HG02852 (cell line): Measurements from ENCODE around the gene APOL3.
"Not testable (repeated sequence)": the region's sequence is repeated elsewhere in the genome, so short reads cannot be mapped to it uniquely, and the experiment has no call there.

Experiments
- ATAC-seq: cut with Tn5 transposase; IDR thresholded peaks from one replicate; pipeline ENCODE4 v1.9.1; 2021; ENCODE audit warnings: mild to moderate bottlenecking, moderate library complexity; ENCODE audit not compliant: unreplicated experiment

Gene APOL3

DNA sequence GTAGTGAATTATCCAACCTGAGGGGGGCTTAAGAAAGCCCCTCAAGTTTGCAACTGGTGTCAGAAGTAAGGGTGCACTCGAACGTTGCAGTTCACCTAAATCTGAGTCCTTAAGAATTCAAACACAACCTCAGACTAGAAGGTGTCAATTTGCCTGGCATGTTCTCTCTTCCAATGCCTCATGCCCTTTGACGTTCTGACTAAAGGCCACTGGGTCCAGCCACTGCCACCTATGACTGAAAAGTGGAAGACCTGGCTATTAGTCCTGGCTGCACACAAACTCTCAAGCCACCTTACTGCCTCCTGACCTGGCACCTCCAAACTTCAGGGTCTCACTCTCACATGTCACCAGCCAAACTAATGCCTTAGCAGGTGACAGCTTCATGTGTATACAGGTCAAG is 33.0 kb upstream of the APOL3 start:
- ATAC-seq, result no peak

DNA sequence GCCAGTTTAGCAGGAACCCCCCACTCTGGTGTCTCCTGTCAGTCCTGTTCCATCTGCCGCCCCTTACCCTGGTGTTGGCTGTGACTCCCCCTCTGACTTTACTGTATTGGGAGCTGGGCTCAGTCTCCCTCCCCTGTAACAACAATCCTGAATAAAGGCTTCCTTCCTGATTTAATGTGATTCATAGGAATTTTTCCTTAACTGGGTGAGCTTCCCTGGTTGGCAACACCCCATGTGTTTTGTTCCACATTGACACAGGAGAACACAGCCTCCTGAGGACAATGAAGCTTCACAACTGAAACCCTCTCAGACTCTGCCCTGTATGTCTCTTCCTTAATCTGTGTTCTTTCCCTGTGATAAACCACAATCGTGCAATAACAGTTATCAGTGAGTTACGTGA is 32.6 kb upstream of the APOL3 start:
- no peak for ATAC-seq

DNA sequence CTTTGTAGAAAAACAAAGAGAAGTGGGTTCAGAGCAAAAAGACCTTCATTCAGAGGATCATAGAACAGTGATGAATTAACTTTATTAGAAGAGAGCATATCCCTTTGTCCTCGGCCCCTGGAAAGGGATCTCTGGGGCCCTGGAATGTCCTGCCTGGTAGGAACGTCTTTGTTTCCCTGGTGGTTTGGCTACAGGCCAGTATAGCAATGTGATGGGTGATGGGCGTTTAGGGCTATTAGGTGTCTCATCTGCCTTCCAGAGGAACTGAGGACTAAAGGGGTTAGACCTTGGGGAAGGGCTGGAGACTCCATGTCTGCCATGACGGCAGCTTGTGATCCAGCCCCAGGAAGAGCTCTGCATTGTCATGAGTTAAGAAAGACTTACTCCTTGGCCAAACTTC is 32.0 kb upstream of the APOL3 start:
- ATAC-seq, result no peak

DNA sequence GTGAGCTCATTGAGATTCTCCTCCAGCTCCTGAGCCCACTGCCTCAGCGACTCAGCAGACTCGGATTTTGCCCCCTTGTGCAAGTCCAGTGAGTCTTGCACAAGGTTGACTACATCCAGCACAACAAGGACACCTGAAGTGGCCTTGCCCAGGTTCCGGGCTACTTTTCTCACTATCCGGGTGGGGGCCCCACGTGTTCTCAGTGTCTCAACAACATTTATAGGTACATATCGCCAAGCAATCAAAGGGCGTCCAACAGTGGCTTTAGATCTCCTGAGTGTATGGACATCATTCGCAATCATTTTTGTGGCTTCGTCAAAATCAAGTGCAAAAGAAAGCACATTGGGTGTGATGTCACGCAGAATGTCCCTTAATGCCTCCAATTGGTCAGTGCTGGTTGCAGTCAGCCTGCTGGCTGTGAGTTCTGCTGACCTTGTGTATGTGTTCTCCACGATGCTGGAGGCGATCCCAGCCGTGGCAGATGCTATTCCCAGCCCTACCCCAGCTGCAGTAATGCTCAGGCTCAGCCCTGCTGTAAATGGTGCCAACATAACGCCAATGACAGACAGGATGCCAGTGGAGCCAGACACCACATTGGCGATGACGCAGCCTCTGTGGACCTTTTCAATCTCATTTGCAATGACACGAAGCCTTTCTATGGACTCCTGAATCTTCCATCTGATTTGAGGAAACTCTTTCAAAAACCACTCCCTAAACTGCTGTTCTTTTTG is 30.7 kb upstream of the APOL3 start:
- no peak for ATAC-seq

DNA sequence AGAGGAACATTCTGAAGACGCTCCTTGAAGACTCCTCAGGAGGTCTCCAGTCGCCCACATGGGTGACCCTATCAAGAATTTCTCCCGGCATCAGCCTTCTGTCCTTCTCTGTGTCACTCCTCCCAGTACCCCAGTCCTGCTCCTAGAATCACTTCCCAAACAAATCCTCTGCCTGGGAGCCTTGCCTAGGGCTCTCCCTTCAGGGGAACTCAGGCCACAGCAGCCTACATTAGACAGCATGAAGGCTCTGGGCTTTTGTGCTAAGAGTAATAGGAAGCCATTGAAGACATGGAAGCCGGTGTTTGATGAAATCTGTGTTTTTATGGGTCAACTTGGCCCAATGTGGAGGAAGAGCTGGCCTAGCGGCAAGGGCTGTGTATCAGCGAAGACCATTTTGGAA is 27.3 kb upstream of the APOL3 start:
- not testable (repeated sequence) for ATAC-seq

DNA sequence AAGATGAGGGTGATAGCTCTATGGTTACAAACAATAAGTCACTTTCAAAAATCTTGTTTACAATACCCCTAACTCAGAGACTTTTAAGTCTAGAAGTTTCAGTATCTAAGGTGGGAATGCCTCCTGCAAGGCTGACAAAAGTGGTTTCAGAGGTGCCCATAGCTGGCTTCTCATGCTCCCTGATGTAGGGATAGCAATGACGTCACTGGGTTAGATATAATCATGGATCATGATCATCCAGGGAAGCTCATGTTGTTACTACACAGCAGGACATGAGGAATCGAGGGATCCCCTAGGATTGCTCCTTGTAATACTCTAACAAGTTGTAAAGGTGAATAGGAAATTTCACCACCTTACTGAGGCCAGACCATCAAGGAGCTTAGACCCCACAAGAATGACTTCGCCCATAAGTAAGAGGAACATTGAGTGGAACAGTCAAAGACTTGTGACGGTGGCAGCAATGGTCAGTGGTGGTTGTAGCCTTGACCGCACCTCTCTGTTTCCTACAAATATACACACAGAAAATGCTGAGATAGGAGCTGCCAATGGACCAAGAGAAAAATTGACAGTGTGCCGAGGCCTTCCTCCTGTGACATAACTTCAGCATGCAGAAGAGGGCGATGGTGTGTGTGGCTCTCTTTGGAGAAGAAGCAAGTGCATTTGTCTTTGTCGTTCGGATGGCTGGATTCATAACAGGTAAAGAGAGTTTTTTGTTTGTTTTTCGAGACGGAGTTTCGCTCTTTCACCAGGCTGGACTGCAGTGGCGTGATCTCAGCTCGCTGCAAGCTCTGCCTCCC is 25.5 kb upstream of the APOL3 start:
- no peak for ATAC-seq

DNA sequence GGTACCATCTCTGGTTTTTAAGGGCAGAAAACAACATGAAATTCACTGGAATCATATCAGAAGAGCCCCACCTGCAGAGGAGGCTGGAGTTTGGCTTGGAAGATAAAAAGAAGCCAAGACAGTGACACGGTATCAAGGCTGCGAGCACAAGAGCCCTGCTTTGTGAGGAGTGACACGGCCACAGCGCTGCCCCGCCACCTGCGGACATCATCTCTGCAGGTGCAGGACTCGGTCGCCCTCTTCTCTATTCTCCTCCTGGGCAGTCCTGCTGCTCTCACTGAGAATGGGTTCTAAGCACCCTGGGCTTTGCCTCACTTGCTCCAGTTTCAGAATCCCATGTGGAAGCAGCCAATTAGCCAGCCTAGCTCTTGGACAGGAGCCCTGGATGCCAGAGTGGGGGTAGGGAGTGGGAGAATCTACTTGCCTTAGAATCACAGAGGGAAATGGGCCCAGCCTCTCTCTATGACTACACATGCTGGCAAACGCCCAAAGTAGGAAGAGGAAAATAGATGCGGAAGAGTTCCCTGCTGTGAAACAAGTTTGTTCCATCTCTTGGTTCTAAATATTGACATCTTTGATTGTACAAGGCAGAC is 24.0 kb upstream of the APOL3 start:
- no peak for ATAC-seq

DNA sequence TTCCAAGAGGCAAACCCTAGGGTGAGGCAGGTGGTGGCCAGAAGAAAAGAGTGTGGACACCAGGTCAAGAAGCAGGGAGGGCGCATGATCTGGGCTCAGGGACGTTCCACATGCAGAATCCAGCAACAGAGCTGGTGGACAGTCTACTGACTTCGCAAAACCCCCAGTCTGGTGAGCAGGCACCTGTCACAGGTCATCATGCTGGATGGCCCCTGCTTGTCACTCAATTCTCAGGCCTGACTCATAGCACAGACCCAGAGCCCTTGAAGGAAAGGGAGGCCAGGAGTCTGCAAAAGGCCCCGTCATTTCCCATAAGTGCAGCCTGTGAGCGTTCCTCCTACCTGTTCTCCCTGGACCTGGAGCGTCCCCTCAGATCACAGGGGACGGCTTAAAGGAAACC is 22.9 kb upstream of the APOL3 start:
- no peak for ATAC-seq

DNA sequence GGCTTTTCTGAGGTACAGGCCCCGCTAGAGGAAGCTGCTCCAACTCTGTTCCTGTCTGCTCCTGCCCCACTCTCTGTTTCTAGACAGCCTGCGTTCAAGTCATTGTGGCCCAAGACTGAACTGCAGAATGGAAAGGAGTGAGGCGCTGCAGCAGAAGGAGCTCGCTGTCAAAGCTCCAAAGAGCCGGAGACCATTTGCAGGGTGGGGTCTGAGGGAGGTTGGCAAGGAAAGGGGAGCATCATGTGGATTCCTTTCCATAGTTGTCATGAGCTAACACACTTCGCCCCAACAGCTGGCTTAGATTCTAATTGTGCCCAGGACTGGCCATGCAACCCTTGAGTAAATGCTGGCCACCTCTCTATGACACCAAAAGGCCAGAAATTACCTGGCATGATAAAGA is 22.3 kb upstream of the APOL3 start:
- ATAC-seq, result no peak

DNA sequence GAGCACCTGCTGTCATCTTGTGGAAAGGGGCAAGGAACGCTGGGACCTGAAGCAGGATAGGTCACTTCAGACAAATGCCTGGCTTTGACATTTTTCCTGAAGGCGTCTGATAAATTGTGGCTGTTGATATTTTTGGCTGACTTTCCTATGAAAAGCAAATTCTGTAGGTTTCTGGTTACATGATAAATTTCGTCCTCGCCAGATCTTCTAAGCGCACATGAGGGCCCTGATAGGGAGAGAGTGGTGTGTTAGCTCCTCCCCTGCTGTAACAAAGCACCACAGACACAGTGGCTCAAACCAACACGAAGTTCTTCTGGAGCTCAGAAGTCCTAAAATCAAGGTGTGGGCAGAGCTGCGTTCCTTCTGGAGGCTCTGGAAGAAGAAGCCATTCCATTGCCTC is 21.5 kb upstream of the APOL3 start:
- no peak for ATAC-seq

DNA sequence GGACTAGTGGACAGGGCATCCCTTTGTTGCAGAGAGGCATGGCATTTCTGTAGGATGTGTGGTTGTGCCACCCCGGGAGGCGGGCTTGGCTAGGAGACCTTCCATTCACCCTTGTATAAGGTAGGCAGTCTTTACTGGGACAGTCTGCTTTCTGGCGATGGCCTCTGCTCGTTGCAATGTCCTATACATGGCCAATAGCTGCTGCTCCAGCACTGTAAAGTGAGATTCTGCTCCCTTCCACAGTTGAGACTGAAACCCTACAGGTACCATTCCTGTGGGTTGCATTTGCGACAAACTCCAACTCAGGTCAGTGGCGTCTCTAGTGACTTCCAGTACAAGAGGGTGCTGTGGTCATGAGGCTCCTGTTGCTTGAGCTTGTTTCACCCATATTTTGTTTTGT is 20.4 kb upstream of the APOL3 start:
- no peak for ATAC-seq

DNA sequence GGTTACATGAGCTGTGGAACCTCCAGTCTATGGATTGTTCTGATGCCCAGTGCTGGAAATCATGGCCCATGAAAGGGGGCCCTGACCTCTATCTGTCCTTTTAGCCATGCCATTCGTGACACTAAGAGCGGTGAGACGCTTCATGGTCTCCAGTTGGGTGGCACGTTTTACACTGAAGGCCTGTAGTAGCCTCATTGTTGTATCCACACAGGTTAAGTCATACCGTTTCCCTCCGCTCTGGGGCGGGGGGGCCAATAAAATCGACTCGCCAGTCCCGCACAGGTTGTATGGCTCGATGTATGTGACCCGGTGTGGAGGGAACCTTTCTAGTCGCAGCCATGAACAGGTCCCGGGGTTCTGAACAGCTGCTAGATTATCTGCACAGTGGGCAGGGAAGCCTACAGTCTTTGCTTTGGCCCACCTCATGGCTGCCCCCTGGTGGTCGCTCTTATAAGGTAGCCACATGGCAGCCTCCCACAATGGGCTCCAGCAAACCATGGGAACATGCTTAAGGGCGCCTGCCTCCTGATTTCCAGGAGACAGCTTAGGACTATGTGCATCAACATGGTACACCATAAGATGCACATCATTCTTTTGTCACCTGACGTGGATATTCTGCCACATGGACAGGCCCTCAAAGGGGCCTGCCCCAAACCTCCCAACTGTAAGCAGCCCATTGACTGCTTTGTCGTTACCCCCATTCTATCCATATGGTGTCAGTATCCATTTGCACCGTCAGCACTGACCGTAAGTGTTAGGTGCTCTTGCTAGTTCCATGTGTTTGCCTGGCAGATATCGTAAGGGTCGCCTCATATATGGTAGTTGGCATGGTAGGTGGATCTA is 19.7 kb upstream of the APOL3 start:
- ATAC-seq, result no peak

DNA sequence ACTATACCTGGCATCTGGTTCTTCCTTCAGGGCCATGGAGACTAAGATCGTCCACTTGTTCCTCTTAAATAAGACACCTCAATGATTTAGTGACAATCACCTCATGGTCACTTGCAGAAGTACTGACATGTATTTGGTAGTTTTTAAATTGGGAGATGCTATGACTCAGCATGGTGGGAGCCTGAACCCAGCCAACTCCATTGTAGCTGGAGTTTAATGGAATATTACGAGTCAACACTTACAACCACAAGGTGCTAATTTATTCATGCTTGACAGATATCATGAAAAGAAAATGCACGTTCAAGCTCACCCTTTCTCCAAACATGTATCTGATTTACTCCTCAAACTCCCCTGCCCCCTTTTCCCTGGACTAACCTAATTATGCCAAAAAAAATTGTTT is 16.6 kb upstream of the APOL3 start:
- ATAC-seq, result no peak

DNA sequence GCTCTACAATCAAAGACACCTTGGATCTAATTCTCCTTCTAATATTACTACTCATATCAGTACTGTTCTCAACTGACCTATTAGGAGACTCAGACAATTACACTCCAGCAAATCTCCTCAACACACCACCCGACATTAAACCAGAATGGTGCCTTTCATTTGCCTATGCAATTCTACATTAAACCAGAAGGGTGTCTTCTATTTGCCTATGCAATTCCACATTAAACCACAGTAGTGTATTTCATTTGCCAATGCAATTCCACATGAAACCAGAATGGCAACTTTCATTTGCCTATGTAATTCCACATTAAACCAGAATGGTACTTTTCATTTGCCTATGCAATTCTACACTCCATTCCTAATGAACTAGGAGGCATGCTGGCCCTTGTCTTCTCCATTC is 15.3 kb upstream of the APOL3 start:
- ATAC-seq, result no peak

DNA sequence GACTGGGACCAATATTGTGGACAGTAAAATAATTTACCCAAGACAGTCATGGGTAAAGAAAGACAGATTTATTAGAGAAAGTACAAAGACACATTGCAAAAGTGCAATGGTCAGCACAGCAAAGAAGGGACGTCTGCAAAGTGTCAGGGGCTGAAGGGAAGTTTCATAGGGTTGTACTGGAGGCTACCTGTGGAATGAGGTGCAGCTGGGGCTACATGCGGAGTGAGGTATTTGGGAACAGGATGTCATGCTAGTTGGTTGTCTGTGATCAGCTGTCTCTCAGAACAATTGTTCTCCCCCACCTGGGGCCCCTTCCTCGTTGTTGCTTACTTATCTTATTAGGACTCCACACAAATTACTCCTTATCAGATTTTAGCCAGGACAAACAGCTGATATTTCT is 11.4 kb upstream of the APOL3 start:
- ATAC-seq, result no peak

DNA sequence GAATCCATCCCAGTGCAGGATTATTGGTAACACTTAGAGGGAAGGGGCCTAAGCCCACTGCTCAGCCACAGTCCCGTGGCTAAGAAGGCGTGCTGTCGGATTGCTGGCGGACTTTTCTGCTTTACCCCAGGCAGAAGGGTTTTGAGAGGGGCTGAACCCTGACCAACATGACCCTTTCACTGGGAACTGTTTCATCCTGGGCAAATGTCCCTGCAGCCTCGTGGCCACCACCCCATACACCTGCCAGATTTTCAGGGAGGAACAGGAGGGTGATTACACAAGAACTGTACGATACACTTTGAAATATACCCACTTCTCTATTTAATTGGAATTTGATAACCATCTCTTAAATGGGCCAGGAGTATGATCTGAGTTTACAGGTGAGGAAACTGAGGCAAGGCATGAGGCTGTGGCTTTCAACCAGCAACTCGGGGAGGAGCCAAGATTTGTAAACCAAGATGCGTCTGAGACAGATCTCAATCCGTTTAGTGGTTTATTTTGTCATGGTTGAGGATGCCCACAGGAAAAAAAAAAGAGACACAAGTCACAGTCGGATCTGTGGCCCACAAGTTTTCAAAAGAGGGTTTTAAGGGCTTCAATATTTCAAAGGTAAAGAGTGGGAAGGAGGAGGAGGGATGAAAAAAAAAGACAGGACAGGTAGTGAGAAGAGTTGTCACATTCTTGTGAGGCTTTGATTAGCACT is 6.1 kb upstream of the APOL3 start:
- no peak for ATAC-seq

DNA sequence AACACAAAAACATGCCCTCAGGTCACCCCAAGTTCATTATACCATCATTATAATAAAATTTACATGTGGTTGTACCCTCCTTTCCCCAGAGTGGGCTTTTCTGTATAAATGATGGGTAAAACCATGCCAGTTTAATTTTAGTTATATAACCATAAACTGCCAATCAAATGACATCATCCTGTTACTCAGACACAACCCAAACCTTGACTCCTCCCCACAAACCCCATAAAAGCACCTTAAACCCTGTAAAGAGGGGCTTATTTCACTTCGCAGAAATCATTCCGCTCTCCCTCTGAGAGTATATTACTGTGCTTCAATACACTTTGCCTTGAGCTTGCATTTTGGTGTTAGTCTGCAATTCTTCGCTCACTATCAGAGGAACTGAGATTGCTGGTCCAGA is 5.5 kb upstream of the APOL3 start:
- ATAC-seq, result no peak

DNA sequence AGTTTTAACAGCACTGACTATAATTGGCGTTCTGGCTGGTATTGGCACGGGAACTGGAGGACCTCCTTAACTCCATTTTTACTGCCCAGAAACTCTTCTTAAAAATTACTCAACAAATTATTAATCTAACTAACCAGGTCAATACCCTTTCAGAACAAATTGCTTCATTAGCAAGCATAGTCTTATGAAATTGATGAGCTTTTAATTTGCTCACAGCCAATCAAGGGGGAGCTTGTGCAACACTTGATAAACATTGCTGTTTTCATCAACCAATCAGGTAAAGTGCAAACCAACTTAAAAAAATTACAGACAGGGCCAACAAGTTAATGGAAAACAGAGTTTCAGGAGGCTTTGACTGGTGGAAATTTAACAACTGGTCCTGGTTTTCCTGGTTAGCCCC is 4.6 kb upstream of the APOL3 start:
- no peak for ATAC-seq

DNA sequence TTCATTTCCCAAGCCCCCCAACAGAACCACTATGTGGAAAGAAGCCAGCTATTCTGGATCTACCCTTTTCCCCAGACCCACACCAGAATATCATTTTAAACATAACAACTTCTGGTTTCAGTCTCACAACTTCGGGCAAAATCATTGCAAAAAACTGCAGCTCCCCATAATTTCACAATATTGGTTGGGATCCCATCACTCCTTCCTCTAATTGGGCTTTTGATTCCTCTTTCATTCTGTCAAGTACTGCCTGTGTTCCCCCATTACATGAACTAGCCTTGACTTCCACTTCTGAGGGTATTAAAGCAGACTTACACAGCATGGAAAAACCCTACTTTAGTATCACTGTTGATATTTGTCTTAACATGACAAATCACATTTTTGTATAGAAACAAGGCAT is 4.1 kb upstream of the APOL3 start:
- no peak for ATAC-seq

DNA sequence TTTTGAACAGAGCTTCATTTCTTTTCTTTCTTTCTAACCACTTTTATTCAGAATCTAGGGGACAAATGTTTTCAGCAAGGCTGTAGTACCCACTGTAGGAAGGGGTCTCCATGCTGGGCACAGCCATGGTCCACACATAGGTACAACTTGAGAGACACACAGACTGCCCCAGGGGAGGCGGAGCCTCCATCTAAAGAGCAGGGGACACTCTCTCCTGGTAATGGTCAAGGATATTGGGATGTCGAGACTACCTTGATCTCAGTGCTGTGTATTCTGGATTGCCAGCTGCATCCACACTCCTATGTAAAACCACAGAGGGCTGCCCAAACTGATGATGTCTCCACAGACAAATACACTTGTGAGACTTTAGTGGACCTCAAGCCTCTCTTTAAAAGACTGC is 2.9 kb upstream of the APOL3 start:
- no peak for ATAC-seq
